ENCODE results near the gene SDSL.
A peak's percentile ranks its signal among the peaks of the same experiment; 100 is the strongest.

Gene SDSL

DNA sequence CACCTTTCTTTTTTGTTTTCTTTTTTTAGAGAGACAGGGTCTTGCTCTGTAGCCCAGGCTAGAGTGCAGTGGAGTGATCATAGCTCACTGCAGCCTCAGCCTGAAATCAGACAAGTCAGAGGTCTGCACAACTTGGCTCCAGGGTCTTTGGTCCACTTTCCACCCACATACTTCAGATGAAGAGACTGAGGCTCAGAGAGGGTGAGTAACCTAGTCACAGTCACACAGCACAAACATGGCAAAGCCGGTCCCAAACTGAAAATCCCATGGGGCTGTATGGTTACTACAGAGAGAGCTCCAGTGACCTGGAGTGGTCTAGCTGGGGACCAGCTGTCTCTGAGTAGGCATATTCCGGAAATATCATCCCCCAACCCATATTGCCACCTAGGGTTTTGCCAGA lies 30.3 kb downstream of the SDSL start:
- no peak for DNase-seq

DNA sequence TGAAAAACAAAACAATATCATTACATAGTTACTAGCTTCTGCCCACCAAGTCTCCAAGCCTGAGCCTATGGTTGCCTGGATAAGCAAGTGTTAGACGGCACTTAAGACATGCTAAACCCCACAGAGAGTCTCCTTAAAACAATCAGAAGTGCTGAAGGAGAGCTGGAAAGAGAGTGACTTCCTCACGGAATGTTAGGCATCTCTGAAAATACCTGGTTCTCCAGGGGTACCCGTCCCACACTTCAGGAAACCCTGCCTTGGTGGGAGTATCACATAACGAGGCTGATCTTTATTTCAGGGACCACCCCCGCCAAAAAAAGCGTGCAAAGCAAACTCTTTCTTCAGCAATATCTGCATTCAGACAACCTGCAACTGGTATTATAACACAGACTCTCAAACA lies 31.1 kb downstream of the SDSL start:
- no peak for DNase-seq

DNA sequence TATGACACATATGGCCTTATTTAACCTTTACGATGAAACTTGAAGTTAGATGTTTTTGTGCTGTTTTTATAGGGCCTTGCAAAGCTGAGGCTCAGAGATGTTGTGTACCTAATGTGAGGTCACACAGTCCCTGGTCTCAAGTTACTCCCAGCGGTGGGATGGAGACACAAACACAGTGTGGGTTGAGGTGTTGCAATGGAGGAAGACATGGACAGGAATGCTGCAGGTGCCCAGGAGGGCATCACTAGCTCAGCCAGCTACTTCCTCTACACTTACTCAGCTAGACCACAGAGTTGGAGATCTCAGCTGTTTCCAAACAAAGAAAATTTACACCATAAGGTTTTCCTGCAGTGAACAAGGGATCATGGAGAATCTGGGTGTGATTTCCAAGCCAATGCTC lies 34.0 kb downstream of the SDSL start:
- DNase-seq, result no peak

DNA sequence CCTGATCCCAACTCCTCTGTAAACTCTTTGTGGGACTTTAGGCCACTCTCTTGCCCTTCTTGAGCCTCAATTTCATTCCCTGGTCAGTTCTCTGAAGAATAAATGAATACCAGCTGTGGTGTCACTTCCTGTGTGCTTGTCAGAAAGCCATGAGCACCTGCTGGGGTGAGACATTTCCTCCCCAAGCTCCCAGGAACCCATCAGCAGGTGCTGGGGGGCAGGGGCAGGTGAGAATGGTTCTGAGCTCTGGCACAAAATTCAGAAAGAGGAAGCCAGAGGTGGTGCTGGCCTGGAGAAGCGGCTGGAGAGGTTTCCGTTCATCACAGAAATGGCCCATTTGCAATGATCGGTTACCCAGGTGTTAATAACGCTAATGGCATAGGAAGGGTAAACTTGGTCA lies 34.6 kb downstream of the SDSL start:
- DNase-seq, result no peak

DNA sequence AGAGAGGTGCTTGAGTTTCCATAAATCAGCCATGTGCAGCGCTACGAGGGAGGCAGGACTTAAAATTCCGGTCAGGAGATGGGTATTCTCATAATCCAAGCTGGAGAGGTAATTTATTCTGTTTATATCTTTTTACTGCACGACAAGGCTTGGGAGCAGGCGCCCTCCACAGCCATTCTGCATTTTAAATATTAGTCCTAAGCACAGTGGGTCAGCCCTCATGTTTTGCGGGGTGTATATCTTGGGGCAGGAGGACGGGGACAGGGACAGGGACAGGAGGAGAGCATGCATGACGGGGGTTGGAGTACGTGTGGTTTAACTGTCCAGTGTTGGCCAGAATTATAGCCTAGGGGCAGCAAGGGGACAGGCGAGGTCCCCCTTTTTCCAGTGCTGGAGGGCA lies 35.0 kb downstream of the SDSL start:
- no peak for DNase-seq

DNA sequence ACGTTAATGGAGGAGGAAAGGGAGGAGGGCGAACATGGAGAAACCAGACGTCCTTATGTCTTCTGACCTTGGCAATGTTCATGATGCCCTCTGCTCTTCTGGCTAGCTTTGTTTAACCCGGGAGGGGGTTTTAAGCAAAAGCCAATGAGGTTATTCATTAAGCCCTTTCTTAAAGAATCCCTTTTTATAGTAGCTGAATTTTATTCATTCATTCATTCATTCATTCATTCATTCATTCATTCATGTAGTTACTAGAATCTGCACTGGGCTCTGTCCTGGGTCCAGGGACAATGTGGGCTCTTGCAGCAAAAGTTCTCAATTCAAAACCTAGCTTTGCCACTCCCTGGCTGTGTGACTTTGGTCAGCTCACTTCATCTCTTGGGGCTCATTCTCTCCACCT lies 35.5 kb downstream of the SDSL start:
- no peak for DNase-seq

DNA sequence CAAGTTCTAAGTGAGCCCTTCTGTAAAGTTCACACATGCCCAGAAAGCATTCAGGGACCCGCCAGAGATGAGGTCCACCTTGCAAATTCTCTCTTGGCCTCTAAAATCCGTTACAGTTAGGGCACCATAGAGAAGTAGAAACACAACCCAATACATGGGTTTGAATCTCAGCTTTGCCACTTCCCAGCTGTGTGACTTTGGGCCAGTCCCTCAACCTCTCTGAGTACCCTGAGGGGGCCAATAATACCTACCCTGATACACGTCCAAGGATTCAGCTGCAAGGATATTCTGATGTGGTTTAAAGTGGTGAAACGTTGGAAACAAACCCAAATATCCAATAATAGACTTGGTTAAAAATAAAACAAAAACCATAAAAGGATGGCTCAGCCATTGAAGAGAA lies 37.8 kb downstream of the SDSL start:
- DNase-seq, result no peak

DNA sequence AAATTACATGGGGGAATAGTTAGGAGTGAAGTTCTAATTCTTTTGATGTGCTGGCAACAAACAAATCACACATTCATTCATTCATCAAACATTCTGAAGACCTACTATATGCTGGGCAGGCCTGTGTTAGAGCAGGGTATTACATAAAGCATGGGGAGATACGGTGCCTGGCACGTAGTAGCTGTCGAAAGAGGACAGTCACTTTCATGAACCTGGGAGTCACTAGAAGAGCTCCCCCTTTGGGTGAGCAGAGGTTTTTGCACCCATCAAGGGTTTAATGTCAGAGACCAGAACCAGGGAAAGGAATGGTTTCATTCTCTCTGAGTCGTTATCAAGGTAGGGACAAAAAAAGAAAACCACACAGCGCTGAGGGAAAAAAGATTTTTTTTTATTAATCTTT lies 39.5 kb downstream of the SDSL start:
- peak; percentile 34 to 43 for DNase-seq

DNA sequence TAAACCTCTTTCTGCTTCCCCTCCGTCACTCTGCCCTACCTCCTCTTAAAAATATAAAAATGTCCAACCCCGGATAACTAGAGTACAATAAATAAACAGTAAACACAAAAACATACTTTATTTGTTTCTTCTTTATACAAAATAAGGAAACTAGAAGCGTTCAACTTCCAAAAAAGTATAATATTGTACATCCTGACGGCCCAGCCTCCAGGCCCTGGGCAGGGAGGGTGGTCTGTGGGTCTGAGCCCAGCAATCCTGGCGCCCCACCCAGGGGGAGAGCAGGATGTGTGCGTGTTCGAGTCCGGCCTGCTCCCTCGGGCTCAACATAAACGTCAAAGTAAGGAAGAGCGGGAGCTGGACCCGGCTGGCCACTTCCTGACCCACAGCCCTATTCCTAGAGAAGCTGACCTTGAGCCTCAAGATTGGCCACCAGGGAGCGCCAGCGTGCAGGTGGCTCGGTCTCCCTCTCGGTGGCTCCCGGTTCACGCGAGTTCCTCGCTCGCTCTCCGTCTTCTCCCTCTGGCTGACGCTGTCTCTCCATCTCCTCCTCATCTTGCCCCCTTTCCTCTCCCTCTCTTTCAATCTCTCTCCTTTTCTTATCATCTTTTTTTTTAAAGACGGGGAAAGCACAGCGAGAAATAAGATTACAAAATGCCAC lies 40.1 kb downstream of the SDSL start:
- peak; percentile 74 to 83 for DNase-seq

DNA sequence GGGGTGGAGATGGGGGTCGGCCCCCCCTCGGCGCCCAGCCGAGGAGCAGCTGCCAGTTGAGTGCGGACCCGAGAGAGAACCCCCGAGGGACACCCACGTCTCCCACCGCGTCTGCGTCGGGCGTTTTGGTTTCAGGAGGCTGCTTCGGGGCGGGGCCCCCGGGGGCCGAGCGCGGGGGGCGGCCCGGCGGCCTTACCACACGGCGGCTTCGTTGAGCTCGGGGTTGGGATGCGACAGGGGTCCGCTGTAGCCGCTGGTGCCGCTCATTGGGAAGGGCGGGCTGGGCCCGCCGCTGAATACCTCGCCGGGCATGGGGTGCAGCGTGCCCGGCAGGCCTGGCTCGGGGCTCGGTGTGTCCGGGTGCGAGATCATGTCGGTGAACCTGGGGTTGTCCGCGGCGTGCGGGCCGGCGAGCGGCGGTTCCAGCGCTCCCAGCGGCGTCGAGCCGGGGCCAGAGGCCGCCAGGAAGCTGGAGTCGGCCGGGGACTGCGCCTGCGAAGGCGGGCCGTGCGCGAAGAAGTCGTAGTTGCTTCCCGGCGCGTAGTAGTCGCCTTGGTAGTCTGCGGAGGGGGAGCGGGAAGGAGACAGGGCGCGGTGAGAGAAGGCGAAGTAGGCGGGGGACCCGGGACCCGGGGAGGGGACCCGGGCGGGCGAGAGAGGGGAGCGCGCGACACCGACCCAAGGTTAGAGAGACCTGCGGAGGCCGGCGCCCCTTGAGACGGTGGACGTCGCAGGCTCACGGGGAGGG lies 41.0 kb downstream of the SDSL start:
- peak in 1 of 2 donors; percentile 14 for DNase-seq

DNA sequence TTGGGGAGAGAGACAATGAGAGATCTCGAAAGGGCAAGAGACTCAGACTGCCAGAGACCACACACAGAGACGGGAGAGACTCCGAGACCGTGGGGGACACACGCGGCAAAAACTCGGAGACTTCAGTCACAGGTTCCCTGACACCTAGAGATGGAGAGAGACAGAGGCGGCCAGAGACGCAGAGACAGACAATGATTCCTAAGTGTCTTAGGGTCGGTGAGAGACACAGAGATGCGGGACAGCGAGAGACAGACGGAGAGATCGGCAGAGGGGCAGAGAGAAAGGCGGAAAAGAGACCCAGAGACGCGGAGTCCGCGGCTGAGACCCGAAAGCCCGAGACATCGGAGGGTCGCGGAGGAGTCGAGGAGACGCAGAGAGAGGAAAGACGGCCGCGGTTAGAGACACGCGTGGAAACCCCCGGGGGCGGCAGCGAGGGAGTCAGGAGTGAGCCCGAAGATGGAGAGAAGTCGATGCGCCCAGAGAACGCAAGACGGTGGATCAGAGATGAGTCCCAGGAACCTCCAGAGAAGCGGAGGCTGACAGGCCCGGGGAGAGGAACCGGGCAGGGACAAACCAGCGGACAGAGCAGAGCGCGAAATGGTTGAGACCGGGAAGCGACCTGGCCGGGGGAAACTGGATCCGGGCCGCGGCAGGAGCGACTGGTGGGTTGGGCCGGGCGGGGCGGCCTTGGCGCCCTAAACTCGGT lies 41.7 kb downstream of the SDSL start:
- DNase-seq, result peak in 1 of 2 donors; percentile 20

DNA sequence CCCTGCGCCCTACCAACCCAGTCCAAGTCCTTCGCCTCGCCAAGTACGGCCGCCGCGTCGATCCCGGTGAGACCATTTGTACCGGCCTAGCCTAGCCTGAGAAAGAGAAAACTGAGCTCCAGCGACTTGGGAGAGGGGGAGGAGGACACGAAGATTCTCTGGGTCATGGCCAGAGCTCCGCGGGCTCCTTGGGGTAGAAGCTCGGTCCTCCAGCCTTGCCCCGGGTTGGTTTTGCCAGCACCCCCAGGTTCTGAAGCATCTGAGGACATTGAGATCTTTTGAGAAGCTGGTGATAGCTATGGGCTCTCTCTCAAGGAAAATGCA lies 42.2 kb downstream of the SDSL start:
- no peak for DNase-seq

DNA sequence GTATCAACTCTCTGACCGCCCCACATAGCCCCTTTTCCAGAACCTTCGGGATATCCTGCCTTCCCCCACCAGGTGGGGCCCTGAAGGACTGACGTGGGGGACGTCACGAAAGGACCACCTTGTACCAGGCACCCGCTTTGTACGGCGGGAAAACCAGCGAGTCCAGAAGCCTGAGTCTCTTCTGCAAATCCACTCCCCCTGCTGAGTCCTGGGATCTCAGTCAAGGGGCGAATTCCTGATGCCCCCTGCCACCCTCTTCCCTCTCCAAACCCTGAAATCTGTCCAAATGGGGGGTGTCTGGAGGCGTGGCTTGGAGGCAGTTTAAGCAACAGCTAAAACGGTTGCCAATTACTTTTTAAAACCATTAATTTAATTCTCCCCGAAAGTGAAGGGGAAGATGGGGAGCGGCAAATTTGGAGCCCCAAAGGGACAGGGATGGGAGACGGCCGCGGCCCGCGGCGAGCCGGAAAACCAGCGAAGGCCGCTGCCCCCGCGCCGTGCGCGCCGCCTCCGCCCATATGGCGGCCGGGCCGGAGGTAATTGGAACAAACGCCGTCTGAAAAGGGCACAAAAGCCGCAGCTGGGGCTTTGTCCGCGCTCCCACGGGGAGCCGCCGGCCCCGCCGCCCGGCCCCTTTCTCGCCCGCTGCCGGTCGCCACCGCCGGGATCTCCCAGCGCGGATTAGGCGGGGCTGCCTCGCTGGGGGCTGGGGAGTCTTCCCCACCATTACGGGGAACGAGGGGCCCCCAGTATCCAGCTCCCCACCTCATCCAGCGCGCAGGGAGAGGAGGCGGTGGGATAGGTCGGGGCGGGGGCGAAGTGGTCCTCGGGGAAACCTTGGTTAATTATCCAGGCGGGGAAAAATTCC lies 42.9 kb downstream of the SDSL start:
- DNase-seq, result no peak

DNA sequence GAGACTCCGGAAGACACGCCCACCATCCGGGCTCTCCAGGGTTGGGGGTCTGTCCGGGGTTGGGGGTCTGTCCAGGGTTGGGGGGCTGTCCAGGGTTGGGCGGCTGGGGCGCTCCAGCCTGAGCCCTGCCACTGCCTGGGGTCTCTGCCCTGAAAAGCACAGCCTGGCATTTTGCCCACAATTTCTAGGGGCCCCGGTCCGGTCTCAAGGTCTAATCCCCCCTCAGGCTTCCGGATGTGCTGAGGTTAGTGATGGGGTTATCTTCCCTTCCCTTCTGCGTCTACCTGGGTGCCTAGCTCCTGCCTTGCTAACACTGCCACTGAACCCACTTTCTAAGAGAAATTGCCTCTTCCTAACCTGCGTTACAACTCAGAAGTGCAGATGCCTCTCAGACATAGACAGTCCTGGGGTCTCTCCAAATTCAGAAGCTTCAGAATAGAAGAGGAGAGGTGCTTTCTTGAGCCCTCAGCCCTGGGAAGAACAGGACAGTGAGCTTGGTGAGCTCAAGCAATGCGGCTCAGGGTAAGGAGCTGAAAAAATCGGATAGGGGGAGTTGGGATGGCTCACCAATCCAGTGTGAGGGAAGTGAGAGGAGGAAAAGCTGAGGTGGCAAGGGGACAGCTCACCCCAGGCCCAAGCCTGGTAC lies 43.8 kb downstream of the SDSL start:
- no peak for DNase-seq

DNA sequence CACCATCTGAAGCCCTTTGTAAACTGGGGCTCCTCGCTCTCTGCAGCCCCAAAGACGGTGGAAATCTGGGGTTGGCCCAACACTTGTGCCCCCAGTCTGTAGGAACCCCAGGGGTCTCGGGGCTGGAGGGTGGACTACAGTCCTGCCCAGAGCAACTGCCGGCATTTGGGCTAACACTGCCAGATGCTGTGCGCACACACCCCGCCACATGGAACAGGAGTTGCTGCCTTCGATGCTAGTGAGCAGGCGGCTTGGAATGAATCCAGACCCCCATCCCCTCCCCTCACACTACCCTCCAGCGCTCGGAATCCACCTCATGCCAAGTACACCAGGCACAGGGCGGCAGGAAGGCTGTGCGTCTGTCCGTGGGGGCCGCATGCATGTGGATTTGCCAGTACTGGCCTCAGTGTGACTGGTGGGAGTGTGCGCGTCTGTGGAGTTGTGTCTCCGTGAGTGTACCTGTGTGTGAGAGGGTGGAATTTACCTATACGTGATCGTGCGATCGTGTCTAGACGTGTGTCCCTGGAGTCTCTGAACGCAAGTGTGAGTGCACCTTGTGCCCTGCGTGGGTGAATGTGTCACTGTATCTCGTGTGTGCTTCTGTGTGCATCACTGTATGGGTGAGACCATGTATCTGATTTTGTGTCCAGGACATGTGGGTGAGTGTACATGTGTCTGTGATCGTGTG lies 44.4 kb downstream of the SDSL start:
- no peak for DNase-seq

DNA sequence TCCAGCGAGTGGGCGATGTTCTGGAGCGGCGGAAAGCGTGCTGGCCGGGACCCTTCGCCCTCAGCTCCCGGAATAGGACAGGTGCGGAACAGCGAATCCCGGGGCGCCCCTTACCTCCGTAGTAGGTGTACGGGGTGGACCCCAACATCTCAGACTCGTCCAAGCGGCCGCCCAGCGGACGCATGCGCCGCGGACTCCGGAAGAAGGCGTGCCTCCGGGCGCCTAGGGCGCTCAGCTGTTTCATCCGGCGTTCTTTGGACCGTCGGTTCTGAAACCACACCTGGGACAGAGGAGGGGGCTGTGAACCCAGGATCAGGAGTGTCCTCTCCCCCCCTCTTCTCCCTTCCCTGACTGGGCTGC lies 44.9 kb downstream of the SDSL start:
- DNase-seq, result no peak

DNA sequence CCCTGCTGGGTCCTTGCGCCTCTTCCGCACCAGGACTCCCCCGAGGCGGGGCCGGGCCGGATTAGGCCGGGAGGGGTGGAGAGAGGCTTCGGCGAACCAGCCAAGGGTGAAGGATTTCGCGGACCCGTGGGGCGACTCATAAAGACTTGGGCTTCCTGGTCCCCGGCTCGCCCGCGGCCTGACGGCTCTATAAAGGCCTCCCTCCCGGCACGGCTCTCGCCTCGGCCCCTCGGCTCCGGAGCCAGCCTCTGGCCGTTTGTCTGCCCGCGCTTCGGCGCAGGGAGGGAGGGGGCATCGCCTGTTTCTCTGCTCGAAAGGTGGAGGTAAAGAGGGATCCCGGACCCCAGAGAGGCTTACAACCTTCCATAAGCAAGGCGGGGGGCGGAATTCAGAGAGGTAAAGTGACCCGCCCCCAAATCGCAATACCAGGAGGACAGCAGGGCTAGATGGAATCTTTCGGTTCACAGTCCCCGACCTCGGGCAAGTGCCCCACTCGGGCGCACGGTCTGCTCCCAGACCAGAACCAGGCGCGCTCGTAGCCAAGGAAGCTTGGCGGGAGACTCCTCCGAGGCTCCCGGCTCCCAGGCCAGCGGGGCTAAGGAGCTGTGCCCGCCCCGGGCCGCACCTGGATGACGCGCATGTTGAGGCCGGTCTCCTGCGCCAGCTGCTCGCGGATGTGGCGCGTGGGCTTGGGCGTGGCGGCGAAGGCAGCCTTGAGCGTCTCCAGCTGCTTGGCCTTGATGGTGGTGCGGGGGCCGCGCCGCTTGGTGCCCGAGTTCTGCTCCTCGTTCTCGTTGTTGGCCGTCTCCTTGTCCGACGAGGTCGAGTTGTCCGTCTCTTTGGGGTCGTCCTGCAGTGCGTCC lies 45.6 kb downstream of the SDSL start:
- no peak for DNase-seq

DNA sequence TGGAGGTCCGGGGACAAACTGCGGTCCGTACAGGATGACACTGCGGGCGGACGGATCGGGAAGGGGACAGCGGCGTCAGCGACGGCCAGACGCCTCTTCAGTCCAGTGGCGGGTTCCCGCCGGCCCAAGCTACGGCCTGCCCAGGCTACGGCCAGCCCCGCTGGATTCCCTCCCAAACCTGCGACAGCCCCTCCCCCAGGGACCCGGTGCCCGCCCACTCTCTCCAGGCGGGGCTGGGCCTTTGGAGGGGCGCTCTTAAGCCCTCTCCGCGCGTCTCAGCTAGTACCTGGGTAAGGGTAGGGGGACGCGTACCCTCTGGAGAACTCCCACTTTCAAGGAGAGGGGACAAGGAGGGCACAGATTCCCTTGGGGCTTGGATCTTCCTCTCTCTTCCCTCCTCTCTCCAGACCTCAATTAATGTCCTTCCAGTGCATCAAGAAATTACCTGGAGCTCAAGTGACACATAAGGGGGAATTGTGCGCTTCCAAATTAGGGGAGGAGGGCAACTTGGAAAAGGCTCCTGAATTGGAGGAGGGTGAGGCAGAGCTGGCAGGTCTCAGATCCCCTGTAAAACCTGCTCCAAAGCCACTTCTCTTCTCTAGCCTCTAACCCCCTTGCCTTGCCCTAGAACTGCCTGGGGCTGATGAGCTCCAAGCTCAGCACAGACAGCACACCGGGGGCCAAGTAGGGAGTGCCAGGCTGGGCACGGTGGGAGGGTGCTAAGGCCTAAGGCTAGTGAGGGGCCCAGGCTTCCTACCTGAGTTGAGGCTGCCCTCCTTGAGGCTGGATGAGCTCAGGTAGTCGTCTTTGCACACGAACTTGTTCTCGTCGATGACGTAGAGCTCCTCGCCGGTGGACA lies 46.4 kb downstream of the SDSL start:
- no peak for DNase-seq

DNA sequence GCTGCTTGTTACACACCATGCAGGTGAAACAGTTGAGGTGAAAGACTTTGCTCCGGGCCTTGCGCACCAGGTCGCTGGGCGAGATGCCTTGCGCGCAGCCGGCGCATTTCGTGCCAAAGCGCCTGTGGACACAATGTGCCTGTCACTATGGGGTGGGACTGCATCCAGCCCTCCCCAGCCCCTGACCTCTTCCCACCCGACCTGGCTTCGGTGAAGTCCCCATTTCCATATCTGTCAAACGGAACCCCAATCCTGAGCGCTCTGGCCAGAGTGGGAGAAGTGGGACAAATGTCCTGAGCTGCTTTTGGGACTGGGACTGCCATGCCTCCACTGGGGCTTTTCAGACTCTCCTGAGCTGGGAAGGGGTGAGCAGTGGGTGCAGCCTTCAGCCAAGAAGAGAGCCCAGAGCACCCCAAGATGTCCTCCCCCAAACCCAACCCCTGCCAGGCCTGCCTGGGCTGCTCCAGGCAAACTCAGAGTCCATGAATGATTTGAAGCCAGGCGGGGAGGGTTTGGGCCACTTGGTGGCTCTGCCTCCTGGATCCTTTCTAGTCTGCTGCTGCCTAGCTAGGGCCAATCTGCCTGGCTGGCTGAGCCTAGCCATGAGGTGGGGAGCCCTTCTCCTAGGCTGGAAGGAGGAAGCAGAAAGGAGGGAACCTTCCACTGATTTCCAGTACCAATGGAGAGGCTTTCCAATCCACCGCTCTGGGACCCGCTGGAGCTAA lies 47.2 kb downstream of the SDSL start:
- DNase-seq, result no peak

Measured in inflammatory macrophage (primary cell).